ENCODE data around the gene ADCY10.
A peak's percentile ranks its signal among the peaks of the same experiment; 100 is the strongest.
"Not testable (repeated sequence)": the region's sequence is repeated elsewhere in the genome, so short reads cannot be mapped to it uniquely, and the experiment has no call there.

ADCY10 gene

DNA sequence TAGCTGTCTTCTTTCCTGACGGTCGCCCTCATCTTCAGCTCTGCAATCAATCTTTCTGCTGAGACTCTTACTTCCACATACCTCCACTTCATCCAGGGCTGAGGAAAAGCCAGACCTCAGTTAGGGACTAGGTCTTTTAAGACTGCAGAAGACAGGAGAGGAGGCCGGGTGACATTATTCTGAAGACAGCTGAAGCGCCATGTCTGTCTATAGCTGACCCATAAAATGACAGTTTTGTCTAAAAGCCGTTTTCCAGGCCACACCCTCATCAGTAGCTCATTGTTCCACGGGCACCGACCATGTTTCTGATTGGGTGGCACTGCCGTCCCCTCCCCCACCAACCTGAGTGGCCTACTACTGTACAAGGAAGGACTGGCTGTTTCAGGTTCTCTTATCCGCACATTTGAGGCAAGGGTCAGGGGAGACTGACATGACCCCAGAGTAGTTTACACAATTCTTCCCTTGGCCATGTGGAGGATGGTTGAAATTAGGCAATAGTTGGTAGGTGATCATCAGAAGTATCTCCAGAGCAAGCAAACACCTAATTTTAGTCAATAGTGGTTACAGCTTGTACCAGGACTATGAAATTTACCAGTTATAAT lies at the start of gene ADCY10:
Gene ADCY10 (minus strand): TSS at position 240 of the 602 bp plus-strand sequence. CDS start 8,994 bp downstream, outside the sequence.
- DNase-seq = no peak

GRCh38 chr1:167957710-167958109 lies 43.8 kb upstream of the ADCY10 start:
- no peak for DNase-seq

DNA sequence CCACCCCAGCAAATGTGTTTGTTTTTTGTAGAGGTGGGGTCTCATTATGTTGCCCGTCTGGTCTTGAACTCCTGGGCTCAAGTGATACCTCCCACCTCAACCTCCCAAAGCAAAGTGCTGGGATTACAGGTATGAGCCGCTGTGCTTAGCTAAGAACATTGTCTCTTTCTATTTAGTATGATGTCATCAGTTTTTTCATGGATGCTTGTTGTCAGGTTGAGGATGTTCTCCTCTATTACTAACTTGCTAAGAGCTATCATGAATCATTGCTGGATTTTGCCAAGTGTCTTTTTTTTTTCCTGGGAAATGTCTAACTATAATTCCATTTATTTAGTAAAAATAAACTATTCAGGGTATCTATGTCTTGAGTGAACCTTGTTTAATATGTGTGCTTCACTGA lies 42.0 kb upstream of the ADCY10 start:
- no peak for DNase-seq

- no peak for DNase-seq
These were observed 36.6 kb upstream of the ADCY10 start for GRCh38 chr1:167950569-167950968.

DNA sequence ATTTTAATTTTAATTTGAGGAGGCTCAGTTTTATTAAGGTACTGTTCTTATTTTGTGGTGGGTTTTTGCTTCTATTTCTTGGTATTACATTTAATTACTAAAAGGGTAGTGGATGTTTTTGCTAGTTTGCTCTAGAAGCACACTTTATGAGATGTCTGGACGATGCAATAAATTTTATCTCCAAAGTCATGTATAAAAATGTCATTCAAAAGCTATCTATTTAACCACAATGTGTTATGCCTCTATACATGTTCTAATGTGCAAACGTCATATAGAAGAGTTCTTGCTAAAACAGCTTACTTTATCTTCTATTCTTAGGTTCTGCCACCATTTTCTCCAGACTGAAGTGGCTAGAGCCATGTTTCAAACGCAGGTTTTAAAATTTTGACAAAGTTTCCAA lies 35.9 kb upstream of the ADCY10 start:
- no peak for DNase-seq

DNA sequence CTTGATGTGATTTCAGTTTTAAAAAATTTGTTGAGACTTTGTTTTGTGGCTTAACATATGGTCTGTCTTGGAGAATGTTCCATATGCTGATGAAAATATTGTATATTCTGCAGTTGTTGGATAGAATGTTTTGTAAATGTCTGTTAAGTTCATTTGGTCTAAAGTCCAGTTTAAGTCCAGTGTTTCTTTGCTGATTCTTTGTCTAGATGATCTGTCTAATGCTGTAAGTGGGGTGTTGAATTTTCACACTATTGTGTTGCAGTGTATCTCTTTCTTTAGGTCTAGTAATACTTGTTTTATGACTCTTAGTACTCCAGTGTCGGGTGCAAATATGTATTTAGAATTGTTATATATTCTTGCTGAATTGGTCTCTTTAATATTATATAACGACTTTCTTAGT lies 33.8 kb upstream of the ADCY10 start:
- no peak for DNase-seq

- no peak for DNase-seq
These were observed 29.6 kb upstream of the ADCY10 start for GRCh38 chr1:167943541-167943940.

- DNase-seq = no peak
These were observed 26.3 kb upstream of the ADCY10 start for GRCh38 chr1:167940264-167940663.

DNA sequence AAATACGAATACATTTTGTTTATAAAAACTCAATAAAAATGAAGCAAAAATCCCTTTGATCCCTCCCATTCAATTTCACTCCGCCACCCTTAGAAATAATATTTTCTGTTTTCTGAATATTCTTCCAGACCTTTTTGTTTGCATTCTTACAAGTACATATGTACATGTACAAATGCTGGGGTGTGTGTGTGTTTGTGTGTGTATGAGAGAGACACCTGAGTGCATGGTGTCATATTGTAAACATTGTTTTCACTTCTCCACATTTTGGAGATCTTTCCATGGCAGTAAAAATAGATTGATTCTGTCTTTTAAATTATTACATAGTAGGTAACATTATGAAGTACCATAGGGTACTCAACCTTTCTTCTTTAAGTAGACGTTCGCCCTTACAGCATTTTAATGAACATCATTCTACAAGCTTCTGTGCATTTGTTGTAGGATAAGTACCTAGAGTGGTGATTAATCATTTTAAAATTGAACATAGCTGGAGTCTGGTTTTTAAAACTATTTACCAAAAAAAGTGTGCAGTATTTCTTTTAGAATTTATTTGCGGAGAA lies 24.2 kb upstream of the ADCY10 start:
- DNase-seq = no peak

DNA sequence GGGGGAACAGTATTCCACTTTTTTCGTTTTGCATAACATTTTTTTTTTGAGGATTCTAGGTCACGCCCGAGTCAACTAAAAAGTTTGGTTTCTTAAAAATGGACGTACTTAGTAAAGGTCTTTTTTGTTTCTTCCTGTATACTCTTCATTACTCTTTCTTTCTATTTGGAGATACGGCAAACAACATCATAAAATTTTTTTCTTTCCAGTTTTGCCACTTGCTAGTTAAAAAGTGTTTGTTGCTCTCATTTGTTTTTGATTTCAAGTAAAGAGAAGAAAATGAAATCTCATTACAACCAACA lies 23.7 kb upstream of the ADCY10 start:
- DNase-seq = no peak

DNA sequence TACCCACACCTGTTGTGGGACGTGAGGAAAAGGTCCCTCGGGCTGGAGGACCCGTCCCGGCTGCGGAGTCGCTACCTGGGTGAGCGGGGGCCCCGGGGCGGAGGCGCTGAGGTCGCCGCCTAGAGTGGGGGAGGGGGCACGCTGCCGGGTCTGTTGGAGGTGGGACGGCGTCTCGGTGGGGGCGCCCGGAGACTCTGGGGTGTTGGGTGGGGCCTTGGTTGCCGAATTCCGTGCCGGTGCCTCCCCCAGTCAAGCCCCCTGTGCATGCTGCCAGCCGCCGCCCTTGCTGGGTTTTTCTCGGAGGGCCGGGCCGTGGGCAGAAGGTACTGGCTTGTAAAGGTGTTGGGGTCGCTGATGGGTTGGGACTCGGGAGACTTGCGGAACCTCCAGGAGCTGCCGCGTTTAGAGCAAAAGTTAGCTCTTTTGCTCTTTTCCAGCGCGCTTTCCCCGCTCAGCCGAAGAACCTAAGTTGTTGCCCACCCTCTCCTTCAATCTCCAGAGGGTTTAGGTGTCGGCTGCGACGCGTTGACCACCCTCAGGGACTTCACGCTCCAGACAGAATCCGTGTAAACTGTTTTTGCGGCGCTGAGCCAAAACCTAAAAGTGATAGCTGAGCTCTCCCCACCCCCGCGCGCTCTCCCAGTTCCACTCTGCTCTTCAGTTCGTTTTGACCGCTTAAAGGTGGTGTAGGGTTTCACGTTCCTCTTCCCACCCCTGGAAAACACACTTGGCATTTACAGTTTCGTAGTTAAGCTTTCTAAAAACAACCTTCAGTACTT lies 23.2 kb upstream of the ADCY10 start, which contains the start of gene MPC2:
Gene MPC2 (minus strand): TSS at position 143 of the 779 bp plus-strand sequence. CDS start 1,231 bp downstream, outside the sequence.
- DNase-seq = peak; percentile 55

DNA sequence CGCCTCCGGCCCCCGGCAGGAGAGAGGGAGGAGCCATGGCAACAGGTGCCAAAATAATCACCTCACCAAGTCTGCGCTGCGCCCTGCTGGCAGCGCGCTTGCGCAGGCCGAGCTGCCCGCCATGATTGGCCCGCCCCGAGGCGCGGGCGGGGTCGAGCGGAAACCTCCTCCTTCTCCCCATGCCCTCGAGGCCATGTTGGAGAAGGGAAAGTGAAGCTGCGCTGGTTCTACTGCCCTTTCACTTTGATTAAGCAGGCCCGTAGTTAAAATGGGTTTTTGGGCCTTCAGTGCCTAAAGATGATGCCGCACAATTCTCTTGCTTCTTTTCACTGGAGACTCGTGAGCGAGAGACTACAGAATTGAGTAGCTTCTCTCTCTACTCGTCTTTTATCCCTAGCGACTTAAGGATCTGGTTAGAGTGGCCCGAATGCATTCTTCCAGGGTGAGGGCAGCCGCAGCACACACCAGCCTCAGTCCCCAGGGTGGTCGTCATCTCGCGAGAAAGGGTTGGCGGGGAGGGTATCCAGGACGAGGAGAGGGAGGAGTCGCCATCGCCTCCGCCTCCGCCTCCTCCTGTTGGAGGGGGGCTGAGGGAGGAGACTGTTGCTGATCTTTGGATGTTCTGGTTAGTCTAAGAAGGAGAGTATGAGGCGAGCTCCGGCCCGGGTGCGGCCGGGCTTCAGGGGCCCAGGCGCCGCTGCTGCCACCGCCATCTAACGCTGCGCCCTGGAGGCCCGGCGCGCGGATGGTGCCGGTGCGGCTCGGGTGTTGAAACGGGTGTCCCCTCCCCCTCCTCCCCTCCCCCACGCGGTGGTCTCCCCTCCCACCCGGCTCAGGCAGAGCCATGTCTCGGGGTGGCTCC lies 22.4 kb upstream of the ADCY10 start, which contains the start of gene DCAF6:
Gene DCAF6 (plus strand): TSS at position 616 of the 862 bp plus-strand sequence. CDS start 229 bp downstream, at position 845.
- peak; percentile 93 for DNase-seq

DNA sequence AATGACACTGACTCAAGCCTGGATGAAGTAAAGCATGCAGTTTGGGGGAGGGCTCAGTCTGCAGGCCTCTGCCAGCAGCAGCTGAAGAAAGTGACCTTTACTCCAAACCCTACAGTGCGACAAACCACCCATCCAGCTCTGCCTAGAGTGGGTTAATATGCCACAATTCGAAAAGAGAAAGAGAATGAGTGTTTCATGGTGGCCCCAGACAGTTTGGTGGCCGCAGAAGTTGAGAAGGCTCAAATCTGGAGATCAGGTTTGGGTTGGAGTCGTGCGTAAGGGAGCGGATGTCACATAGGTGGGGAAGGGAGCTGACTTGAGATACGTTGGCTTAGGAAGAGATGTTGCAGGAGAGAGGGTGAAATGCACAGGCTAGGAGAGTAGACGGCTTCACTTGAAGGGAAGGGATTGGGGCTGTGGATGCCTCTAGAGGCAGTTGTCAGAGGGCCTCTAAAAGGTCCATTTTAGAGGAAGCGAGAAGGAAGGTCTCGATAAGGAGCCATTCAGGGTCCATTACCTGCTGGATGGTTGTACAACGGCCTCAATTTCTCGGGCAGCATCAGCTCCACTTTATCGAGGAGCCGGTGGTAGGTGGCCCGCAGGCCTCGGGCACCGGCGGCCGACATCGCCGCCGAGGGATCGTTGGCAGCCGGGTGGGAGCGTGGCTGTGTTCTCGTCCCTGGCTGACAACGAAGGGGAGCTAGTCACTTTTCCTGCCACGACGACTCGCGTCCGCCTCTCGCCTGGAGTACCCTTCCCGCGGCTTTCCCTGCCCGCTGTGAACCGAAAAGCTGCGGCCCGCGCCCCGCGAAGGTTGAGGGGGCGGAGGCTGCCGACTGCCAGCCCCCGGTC lies 21.5 kb upstream of the ADCY10 start:
- DNase-seq = peak; percentile 29

DNA sequence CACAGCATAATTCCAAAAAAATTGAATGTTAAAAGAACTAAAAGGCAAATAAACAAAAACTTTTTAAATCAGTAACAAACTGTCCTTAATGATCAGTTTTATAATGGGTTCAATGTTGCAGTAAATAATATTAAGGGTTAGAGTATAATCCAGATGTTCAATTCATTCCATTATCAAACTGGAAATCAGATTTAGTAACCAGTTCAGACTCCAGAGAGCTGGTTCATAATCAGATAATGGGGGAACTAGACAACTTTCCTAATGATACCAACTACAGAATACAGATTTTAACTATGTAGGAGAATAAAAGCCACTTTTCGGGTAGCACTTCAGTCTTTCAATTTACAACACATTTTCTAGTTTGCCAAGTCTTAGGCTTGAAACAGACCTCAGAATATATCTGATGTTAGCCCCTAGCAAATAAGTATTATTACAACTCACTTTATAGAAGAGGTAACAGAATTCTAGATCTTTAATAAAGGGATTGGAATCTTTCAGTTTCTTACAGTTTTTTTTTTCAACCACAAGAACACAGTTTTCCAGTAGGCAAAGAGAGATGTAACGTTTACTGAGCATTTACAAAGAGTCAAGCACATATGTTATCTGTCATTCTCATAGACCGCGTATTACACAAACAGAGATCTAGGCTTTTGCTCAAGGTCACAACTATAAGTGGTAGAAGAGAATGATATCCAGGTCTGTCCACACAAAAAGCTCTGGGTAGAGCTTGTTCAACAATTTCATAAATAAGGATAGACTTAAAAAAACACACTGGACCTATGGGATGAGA lies 20.7 kb upstream of the ADCY10 start:
- DNase-seq = no peak

GRCh38 chr1:167933788-167934187 lies 19.9 kb upstream of the ADCY10 start:
- no peak for DNase-seq

DNA sequence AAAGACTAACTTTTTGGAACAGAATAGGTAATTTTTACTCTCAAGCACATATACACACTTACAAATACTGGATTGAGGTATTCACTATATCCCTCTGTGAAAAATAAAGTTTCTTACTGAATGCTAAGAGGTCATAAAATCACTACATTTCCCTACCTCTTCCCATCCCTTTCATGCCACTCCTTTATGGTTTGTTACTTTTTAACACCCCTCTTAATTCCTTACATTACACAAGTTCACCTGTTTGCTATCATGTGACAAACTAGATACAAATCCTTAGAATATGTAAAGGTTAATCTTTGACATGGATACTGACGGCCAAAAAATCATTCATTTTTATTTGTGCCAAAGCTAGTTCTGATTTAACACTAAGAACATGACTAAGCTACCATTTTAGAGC lies 15.8 kb upstream of the ADCY10 start:
- DNase-seq = no peak

- DNase-seq = not testable (repeated sequence)
These were observed 15.0 kb upstream of the ADCY10 start for GRCh38 chr1:167928919-167929318.

DNA sequence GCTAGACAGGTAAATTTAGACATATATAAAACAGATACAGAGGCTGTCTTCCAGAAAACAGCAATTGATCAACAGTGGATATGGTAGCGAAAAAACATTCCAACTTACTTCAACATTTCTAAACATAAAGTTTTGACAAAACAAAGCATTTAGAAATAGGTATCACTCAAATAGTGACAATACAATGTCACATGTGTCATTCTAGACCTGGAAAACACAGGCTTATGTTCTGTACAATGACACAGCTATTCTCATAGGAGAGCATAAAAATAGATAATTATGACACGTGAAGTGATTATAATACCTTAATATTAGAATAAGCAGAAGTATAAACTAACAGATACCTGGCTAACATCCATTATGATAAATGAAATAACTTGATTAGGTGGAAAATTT lies 14.5 kb upstream of the ADCY10 start:
- DNase-seq = no peak

DNA sequence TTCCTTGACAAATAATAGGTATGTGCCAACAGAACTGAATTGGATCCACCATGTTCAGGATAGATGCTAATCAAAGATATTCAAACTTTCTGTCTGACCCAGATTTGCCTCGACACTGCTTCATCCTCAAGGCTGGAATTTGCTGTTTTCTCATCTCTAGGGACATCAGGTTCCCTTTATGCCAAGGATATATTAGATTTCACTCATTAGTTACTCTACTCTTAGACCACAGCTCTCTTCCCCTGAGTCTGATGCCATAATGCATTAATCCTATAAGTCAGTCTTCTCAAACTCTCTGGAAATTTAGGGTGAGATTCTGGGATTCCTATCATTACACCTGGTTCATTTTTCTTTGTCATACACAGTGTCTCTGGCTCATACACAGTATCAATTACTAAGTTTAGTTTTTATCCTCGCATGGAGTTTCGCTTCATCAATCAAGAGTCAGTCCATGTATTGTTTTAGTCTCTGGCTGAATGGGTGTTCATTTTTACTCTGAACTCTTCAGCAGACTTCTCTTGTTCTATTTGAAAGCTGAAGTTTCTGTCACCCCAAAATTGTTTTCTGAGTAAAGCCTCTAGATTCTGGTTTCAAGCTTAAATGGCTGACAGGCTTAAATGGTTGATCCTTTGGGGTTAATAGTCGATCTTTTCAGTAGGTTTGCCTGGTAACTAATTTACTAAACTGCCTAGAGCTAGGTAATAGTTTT lies 13.3 kb upstream of the ADCY10 start:
- DNase-seq = no peak

GRCh38 chr1:167926486-167926997 lies 12.6 kb upstream of the ADCY10 start:
- no peak for DNase-seq

All from NCI-H226 (cell line).